MM.1S (cell line): Measurements from ENCODE around the gene SHC4.

Source experiments
- CTCF ChIP-seq: fragments of 300-600 bp; sonication (generic); IDR thresholded peaks from 2 replicates; pipeline ENCODE4 v1.5.1; 2016; ENCODE audit warnings: antibody characterized with exemption, low read length, mixed read lengths
- EZH2phosphoT487 ChIP-seq: fragments of 300-600 bp; sonication (generic); IDR thresholded peaks from 2 replicates; pipeline ENCODE4 v1.6.1; 2018; ENCODE audit warnings: antibody characterized with exemption, low read length

DNA sequence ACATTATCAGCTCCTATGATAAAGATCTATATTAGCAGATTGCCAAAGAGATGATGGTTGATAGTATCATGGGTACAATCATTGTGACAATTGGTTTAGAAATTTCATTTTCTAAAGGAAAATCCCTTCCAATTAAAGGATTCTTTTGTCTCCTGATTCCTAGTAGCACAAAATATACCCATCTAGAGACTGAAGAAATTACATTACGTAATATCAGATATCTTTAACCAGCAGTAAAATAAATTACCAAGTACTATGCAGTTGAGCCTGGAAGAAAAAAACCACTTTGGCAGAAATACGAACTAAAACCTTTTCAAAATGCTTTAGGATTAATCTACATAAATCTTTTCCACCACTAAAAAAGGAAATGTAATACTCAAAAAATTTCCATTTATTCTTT is 35.6 kb upstream of the SHC4 start:
- TF ChIP-seq CTCF (no peak), EZH2phosphoT487 (no peak)
